Measurements from ENCODE around the gene DOCK3. TPM values are rescaled to one million over a fixed set of nuclear protein-coding genes. Genes with fewer than 3 reads are reported as not detected.
A peak's percentile ranks its signal among the peaks of the same experiment; 100 is the strongest.

The DOCK3 gene
- total RNA-seq, 3 donors from 2014 or later (not counting 1 experiment from before 2014, with no cell fraction given) = 1.4 to 2.4 (median 1.7) TPM

DNA sequence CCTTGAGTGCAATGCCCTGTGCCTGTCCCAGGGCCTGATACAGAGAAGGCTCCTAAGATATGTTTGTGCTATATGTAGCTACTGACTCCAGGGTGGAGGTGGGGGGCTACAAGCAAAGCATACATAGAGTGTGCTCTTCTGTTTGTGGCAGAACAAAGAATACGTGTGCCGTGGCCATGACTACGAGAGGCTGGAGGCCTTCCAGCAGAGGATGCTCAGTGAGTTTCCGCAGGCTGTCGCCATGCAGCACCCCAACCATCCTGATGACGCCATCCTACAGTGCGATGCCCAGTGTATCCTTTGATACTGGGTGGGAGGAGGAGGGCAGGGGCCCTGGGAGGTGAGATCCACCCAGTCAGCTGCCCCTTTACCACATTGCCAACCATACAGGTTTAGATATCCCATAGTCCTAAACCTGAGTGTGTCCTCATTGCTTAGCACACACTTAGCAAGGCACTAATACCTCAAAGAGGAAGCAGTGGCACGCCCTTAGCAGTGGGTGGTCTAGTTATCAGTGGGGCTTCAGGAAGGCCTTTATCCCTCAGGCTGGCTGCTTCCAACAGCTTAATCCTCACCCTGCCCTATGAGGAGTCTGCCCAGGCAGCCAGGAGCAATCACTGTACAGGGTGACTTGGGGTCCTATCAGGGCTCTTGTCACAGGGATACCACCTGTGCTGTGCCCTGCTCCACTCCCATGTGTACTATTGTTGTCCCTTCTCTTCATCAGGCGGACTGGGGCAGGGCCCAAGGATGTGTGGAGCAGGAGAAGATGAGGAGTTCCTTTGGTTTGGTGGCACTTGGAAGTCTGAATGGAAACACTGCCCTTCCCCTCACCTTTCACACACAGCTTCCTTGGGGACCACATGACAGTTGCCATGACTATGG lies 680.2 kb downstream of the DOCK3 start:
- Histone ChIP-seq H3K27me3 (ENCODE audit: control insufficient read depth, insufficient read depth, low read length) (no peaks in the 10 kb centered on the region), H3K4me1 (ENCODE audit: control insufficient read depth, insufficient read depth, low read length) (no peaks in the 10 kb centered on the region), H3K9me3 (ENCODE audit: control insufficient read depth, insufficient read depth, low read length) (no peaks in the 10 kb centered on the region), H3K27ac (ENCODE audit: low read length) (no peak overlapping the region), H3K4me3 (ENCODE audit: low read length) (no peak overlapping the region), H3K36me3 (ENCODE audit: control insufficient read depth, insufficient read depth, low read length) (no peaks in the 10 kb centered on the region)
- no peaks in the 10 kb centered on the region for H3K4me1 Mint-ChIP-seq
- ATAC-seq = peak in 1 of 3 donors; percentile 33
- H3K4me3 Mint-ChIP-seq = no peak overlapping the region
- H3K27me3 Mint-ChIP-seq (ENCODE audit: low read depth in 2 of 2) = no peaks in the 10 kb centered on the region
- H3K36me3 Mint-ChIP-seq = no peaks in the 10 kb centered on the region
- no peaks in the 10 kb centered on the region for H3K9me3 Mint-ChIP-seq
- no peak overlapping the region for H3K27ac Mint-ChIP-seq
- intact Hi-C loops (cut with micrococcal nuclease) = no loop called here
- no peak for DNase-seq
- WGBS (ENCODE audit: insufficient coverage) = 93% methylated on average over 9 of the region's 9 CpGs
- TF ChIP-seq, protein P1, sequence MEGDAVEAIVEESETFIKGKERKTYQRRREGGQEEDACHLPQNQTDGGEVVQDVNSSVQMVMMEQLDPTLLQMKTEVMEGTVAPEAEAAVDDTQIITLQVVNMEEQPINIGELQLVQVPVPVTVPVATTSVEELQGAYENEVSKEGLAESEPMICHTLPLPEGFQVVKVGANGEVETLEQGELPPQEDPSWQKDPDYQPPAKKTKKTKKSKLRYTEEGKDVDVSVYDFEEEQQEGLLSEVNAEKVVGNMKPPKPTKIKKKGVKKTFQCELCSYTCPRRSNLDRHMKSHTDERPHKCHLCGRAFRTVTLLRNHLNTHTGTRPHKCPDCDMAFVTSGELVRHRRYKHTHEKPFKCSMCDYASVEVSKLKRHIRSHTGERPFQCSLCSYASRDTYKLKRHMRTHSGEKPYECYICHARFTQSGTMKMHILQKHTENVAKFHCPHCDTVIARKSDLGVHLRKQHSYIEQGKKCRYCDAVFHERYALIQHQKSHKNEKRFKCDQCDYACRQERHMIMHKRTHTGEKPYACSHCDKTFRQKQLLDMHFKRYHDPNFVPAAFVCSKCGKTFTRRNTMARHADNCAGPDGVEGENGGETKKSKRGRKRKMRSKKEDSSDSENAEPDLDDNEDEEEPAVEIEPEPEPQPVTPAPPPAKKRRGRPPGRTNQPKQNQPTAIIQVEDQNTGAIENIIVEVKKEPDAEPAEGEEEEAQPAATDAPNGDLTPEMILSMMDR (IDR thresholded peaks at IDR 0.05) = no peak

DNA sequence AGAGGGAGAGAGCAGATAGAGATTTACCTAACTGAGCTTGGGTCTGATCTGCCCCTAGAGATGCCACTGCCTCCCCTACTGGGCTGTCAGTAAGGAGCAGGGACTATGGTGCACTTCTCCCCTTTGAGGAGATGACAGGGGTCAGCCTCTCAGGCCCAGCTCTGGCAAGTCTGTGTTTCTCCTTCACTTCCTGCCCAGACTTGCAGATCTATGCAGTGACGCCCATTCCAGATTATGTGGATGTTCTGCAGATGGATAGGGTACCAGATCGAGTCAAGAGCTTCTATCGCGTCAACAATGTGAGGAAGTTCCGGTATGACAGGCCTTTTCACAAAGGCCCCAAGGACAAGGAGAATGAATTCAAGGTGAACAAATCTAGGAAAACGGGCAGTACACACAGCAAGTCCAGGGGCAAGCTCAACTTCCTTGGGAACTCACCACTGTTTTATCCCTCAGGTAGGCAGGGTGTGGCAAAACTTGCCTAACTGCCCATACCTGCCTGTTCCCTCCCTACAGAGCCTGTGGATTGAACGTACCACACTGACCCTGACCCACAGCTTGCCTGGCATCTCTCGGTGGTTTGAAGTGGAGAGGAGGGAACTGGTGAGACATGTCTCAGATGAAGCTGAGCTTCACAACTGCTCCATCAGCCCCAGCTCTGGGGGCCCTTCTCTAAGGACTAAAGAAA lies 681.3 kb downstream of the DOCK3 start:
- ATAC-seq (no peak), DNase-seq (no peak)
- Mint-ChIP-seq H3K4me1 (no peaks in the 10 kb centered on the region), H3K4me3 (no peak overlapping the region), H3K27ac (no peak overlapping the region), H3K36me3 (no peaks in the 10 kb centered on the region), H3K9me3 (no peaks in the 10 kb centered on the region), H3K27me3 (ENCODE audit: low read depth in 2 of 2) (no peaks in the 10 kb centered on the region)
- intact Hi-C loops (cut with micrococcal nuclease) = no loop called here
- H3K27ac ChIP-seq (ENCODE audit: low read length) = no peak overlapping the region
- no peaks in the 10 kb centered on the region for H3K27me3 ChIP-seq (ENCODE audit: control insufficient read depth, insufficient read depth, low read length)
- TF ChIP-seq, protein P1 (IDR thresholded peaks at IDR 0.05) = no peak
- no peaks in the 10 kb centered on the region for H3K9me3 ChIP-seq (ENCODE audit: control insufficient read depth, insufficient read depth, low read length)
- 84% methylated on average over 8 of the region's 8 CpGs for WGBS (ENCODE audit: insufficient coverage)
- no peaks in the 10 kb centered on the region for H3K4me1 ChIP-seq (ENCODE audit: control insufficient read depth, insufficient read depth, low read length)
- H3K4me3 ChIP-seq (ENCODE audit: low read length) = no peak overlapping the region
- H3K36me3 ChIP-seq (ENCODE audit: control insufficient read depth, insufficient read depth, low read length) = no peaks in the 10 kb centered on the region

DNA sequence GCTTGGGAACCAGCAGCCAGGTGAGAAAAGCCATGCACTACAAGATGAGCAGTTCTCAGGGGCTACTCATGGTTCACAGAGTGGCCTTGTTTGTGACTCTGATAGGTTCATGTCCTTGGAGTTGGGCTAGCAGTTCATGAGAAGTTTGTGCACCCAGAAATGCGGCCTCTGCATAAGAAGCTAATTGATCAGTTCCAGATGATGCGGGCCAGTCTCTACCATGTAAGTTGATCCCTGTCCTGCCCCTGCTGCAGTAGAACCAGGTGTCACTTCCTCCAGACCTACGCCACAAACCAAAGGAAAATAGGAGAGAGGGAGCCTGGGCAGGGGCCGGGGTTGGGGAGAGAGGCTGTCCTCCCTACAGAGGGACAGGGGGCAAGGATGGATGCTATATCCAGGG lies 683.1 kb downstream of the DOCK3 start:
- Histone ChIP-seq H3K36me3 (ENCODE audit: control insufficient read depth, insufficient read depth, low read length) (no peaks in the 10 kb centered on the region), H3K27ac (ENCODE audit: low read length) (no peak overlapping the region), H3K4me3 (ENCODE audit: low read length) (no peak overlapping the region), H3K9me3 (ENCODE audit: control insufficient read depth, insufficient read depth, low read length) (no peaks in the 10 kb centered on the region), H3K27me3 (ENCODE audit: control insufficient read depth, insufficient read depth, low read length) (no peaks in the 10 kb centered on the region), H3K4me1 (ENCODE audit: control insufficient read depth, insufficient read depth, low read length) (no peaks in the 10 kb centered on the region)
- no peaks in the 10 kb centered on the region for H3K36me3 Mint-ChIP-seq
- DNase-seq (no peak), ATAC-seq (no peak)
- TF ChIP-seq, protein P1 (IDR thresholded peaks at IDR 0.05) = no peak
- H3K4me3 Mint-ChIP-seq = no peak overlapping the region
- intact Hi-C loops (cut with micrococcal nuclease) = no loop called here
- H3K4me1 Mint-ChIP-seq = no peaks in the 10 kb centered on the region
- no peaks in the 10 kb centered on the region for H3K9me3 Mint-ChIP-seq
- 88% methylated on average over 2 of the region's 4 CpGs for WGBS (ENCODE audit: insufficient coverage)
- H3K27ac Mint-ChIP-seq = no peak overlapping the region
- no peaks in the 10 kb centered on the region for H3K27me3 Mint-ChIP-seq (ENCODE audit: low read depth in 2 of 2)
